NCI-H146 (cell line): ENCODE measurements around the gene CCDC149.
A peak's percentile ranks its signal among the peaks of the same experiment; 100 is the strongest.

Source experiments
- DNase-seq: peaks from one replicate; lab custom pipeline; 2025; lab: John Stamatoyannopoulos, UW

Gene CCDC149

GRCh38 chr4:24912252-24913118, at the start of gene CCDC149:
CCDC149 (minus strand) TSS chr4:24913042; CDS start chr4:24912864, 178 bp downstream.
- peak; percentile 93 for DNase-seq

- DNase-seq = no peak
Measured at GRCh38 chr4:24957886-24958285, 45.0 kb upstream of the CCDC149 start.

GRCh38 chr4:24956763-24957162, 43.9 kb upstream of the CCDC149 start:
- DNase-seq = no peak

GRCh38 chr4:24956091-24956490, 43.2 kb upstream of the CCDC149 start:
- DNase-seq = no peak

- DNase-seq = no peak
Measured at GRCh38 chr4:24952667-24953066, 39.8 kb upstream of the CCDC149 start.

- no peak for DNase-seq
Measured at GRCh38 chr4:24949970-24950369, 37.1 kb upstream of the CCDC149 start.

- DNase-seq = no peak
Measured at GRCh38 chr4:24937917-24938281, 25.1 kb upstream of the CCDC149 start.

- no peak for DNase-seq
Measured at GRCh38 chr4:24937176-24937916, 24.5 kb upstream of the CCDC149 start.

GRCh38 chr4:24935856-24936255, 23.0 kb upstream of the CCDC149 start:
- DNase-seq = no peak

GRCh38 chr4:24934311-24934710, 21.5 kb upstream of the CCDC149 start:
- DNase-seq = no peak

GRCh38 chr4:24933684-24934275, 20.9 kb upstream of the CCDC149 start:
- DNase-seq = no peak

GRCh38 chr4:24932515-24933225, 19.8 kb upstream of the CCDC149 start:
- DNase-seq = no peak

GRCh38 chr4:24930151-24930550, 17.3 kb upstream of the CCDC149 start:
- no peak for DNase-seq

GRCh38 chr4:24928708-24929107, 15.9 kb upstream of the CCDC149 start:
- no peak for DNase-seq

- no peak for DNase-seq
Measured at GRCh38 chr4:24927049-24927448, 14.2 kb upstream of the CCDC149 start.

- DNase-seq = no peak
Measured at GRCh38 chr4:24924309-24924781, 11.5 kb upstream of the CCDC149 start.

- no peak for DNase-seq
Measured at GRCh38 chr4:24923550-24923949, 10.7 kb upstream of the CCDC149 start.

- no peak for DNase-seq
Measured at GRCh38 chr4:24923002-24923401, 10.2 kb upstream of the CCDC149 start.

- no peak for DNase-seq
Measured at GRCh38 chr4:24922416-24922815, 9.6 kb upstream of the CCDC149 start.

- DNase-seq = no peak
Measured at GRCh38 chr4:24921491-24921890, 8.6 kb upstream of the CCDC149 start.

GRCh38 chr4:24920008-24920407, 7.2 kb upstream of the CCDC149 start:
- DNase-seq = no peak
